Activated CD8-positive, alpha-beta memory T cell treated with anti-CD3 and anti-CD28 coated beads for 1 hour (primary cell): ENCODE results near the gene APIP.
"Not testable (repeated sequence)": the region's sequence is repeated elsewhere in the genome, so short reads cannot be mapped to it uniquely, and the experiment has no call there.

Experiments used
- DNase-seq, 2 donors: peaks; one replicate each; pipeline ENCODE4 v3.0.0-alpha.2; 2020; ENCODE audit warnings: low read depth in 1 of 2; ENCODE audit errors: extremely low read depth in 1 of 2

Gene APIP

GRCh38 chr11:34926101-34926830 is 10.1 kb upstream of the APIP start:
- DNase-seq: no peak

- no peak for DNase-seq
These were observed 8.5 kb upstream of the APIP start for GRCh38 chr11:34924714-34925113.

GRCh38 chr11:34921156-34921555 is 5.0 kb upstream of the APIP start:
- no peak for DNase-seq

- no peak for DNase-seq
These were observed 928 bp upstream of the APIP start for GRCh38 chr11:34916843-34917770.

- DNase-seq: no peak
These were observed 804 bp downstream of the APIP start for GRCh38 chr11:34915136-34916014.

- not testable (repeated sequence) for DNase-seq
These were observed 2.6 kb downstream of the APIP start for GRCh38 chr11:34913556-34913955.

- no peak for DNase-seq
These were observed 4.5 kb downstream of the APIP start for GRCh38 chr11:34911676-34912075.

- no peak for DNase-seq
These were observed 5.4 kb downstream of the APIP start for GRCh38 chr11:34910817-34911216.

- DNase-seq: no peak
These were observed 6.2 kb downstream of the APIP start for GRCh38 chr11:34909955-34910354.

GRCh38 chr11:34909415-34909814 is 6.8 kb downstream of the APIP start:
- DNase-seq: no peak

- no peak for DNase-seq
These were observed 8.1 kb downstream of the APIP start for GRCh38 chr11:34907934-34908593.

GRCh38 chr11:34905666-34906065 is 10.5 kb downstream of the APIP start:
- DNase-seq: no peak

GRCh38 chr11:34904421-34904955 is 11.7 kb downstream of the APIP start:
- DNase-seq: no peak

- no peak for DNase-seq
These were observed 16.6 kb downstream of the APIP start for GRCh38 chr11:34899633-34900016.

GRCh38 chr11:34898474-34898873 is 17.7 kb downstream of the APIP start:
- no peak for DNase-seq

GRCh38 chr11:34897171-34897870 is 18.9 kb downstream of the APIP start:
- DNase-seq: no peak

- DNase-seq: not testable (repeated sequence)
These were observed 20.0 kb downstream of the APIP start for GRCh38 chr11:34896191-34896590.

- DNase-seq: no peak
These were observed 22.8 kb downstream of the APIP start for GRCh38 chr11:34893416-34893815.

GRCh38 chr11:34891611-34892010 is 24.6 kb downstream of the APIP start:
- DNase-seq: no peak

- DNase-seq: no peak
These were observed 25.4 kb downstream of the APIP start for GRCh38 chr11:34890812-34891211.
